Measurements from ENCODE around the gene CRACDL. TPM values are rescaled to one million over a fixed set of nuclear protein-coding genes. Genes with fewer than 3 reads are reported as not detected.
A peak's percentile ranks its signal among the peaks of the same experiment; 100 is the strongest.

Gene CRACDL
- total RNA-seq, 1 donor from 2014 or later = 0.13 TPM

DNA sequence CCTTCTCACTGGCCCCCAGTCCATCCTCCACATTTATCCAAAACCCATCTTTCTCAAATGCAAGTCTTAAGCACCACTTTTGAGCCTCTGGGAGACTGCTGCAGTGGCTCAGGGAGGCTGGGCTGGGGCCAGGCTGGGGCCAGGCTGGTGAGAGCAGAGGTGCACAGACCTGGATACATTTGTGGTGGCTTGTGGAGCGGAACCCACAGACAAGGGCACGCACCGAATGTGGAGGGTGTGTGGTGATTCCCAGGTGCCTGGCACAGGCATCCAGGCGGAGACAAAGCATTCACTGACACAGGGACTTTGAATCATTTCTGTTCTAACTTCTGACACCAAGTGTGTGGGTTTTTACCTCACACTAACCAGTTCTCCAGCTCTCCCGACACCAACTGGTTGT, 162.9 kb downstream of the CRACDL start:
- no peak for DNase-seq (ENCODE audit: low spot score)
- Mint-ChIP-seq H3K4me1 (ENCODE audit: low read depth) (peaks cover 52% of the 10 kb centered on the region), H3K9me3 (no peaks in the 10 kb centered on the region), H3K4me3 (peak overlapping the region; percentile 57), H3K36me3 (ENCODE audit: low read depth) (no peaks in the 10 kb centered on the region), H3K27me3 (ENCODE audit: insufficient read depth) (peaks cover 2% of the 10 kb centered on the region), H3K27ac (peak overlapping the region; percentile 99)
- intact Hi-C loops (cut with micrococcal nuclease) = loop anchor here (5.0 to 10.0 kb wide), 3 partner anchors 166 to 564 kb away; partner anchors contain the start of genes COA5, EIF5B, LIPT1 and TSGA10

DNA sequence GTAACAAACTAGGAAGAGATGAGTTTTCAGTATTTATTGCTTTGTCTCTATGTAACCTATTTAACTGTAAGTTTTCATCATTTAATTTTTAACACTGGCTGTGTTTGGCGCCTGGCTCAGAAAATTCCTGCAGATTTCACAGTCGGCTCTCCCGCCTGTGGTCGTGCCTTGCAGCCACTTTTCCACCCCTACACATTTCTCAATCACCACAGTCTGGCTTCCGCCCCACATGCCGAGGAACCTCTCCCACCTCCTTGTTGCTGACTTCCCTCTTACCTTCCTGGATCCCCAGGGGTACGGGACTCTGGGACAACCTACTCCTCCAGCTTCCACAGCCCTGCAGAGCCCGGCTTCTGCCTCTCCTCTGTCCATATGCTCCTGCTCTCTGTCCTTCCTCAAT, 163.5 kb downstream of the CRACDL start:
- H3K9me3 Mint-ChIP-seq = no peaks in the 10 kb centered on the region
- H3K27ac Mint-ChIP-seq = peak overlapping the region; percentile 99
- peaks cover 58% of the 10 kb centered on the region for H3K4me1 Mint-ChIP-seq (ENCODE audit: low read depth)
- peak overlapping the region; percentile 92 for H3K4me3 Mint-ChIP-seq
- no peak for DNase-seq (ENCODE audit: low spot score)
- intact Hi-C loops (cut with micrococcal nuclease) = loop anchor here (5.0 to 10.0 kb wide), 3 partner anchors 165 to 565 kb away; partner anchors contain the start of genes COA5, EIF5B, LIPT1 and TSGA10
- no peaks in the 10 kb centered on the region for H3K36me3 Mint-ChIP-seq (ENCODE audit: low read depth)
- peaks cover 2% of the 10 kb centered on the region for H3K27me3 Mint-ChIP-seq (ENCODE audit: insufficient read depth)

DNA sequence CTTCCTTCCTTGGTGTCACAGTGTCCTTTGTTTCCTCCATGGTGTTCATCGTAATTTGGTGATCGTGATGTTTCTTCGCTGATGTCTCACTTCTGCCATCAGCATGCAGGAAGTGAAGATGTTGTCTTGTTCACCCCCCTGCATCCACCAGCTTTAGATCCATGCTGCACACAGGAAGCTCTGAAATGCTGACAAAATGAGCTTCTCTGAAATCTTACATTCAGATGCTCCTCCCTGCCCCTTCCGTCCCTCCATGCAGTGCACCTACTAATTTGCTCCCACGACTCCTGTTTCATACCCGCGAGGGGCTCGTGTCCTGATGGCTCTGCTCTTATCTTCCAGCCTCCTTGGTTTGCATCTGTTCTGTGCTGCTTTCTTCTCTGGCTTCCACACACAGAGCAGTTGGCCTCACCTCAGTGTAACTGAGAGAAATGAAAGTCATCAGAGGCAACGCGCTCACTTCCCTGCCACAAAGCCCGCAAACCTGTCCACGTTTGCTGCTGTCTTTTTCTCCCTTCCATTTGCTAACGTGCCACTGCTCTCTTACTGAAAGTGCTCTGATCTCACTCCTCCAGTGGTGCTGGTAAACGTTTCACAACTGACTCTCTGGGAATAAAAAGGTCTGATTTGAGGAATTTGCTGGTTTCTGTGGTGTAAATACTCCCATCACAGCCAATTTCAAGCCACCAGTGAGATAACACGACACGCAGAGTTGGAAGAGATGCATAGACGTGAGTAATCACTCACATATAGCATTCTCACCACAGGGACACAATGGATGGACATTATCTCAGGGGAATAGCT, 164.1 kb downstream of the CRACDL start:
- H3K4me1 Mint-ChIP-seq (ENCODE audit: low read depth) = peaks cover 64% of the 10 kb centered on the region
- peaks cover 2% of the 10 kb centered on the region for H3K27me3 Mint-ChIP-seq (ENCODE audit: insufficient read depth)
- intact Hi-C loops (cut with micrococcal nuclease) = loop anchor here (1.0 to 10.0 kb wide), 5 partner anchors 11 to 565 kb away; partner anchors contain the start of genes COA5, EIF5B, LIPT1 and TSGA10
- H3K27ac Mint-ChIP-seq = peak overlapping the region; percentile 99
- no peaks in the 10 kb centered on the region for H3K36me3 Mint-ChIP-seq (ENCODE audit: low read depth)
- peak; percentile 63 for DNase-seq (ENCODE audit: low spot score)
- H3K9me3 Mint-ChIP-seq = no peaks in the 10 kb centered on the region
- H3K4me3 Mint-ChIP-seq = peak overlapping the region; percentile 92

DNA sequence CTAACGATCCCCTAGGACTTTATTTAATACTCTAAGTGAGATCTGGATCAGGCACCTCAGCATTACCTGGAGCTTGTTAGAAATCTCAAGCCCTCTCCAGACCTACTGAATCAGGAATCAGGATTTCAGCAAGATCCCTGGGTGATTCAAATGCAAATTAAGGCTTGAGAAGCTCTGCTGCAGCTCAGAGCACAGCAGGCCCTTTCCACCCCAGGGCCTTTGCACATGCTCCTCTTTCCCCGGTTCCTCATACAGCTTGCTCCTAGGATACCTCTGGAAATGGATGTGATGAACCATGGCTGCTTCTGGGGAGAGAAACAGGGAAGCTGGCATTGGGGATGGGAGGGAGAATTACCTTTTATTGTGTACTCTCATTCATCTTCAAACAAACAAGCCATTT, 164.8 kb downstream of the CRACDL start:
- Mint-ChIP-seq H3K9me3 (no peaks in the 10 kb centered on the region), H3K36me3 (ENCODE audit: low read depth) (peaks cover 3% of the 10 kb centered on the region), H3K27me3 (ENCODE audit: insufficient read depth) (peaks cover 2% of the 10 kb centered on the region), H3K4me1 (ENCODE audit: low read depth) (peaks cover 71% of the 10 kb centered on the region), H3K27ac (peak overlapping the region; percentile 99), H3K4me3 (peak overlapping the region; percentile 92)
- no peak for DNase-seq (ENCODE audit: low spot score)
- intact Hi-C loops (cut with micrococcal nuclease) = loop anchor here (1.0 to 10.0 kb wide), 5 partner anchors 10 to 566 kb away; partner anchors contain the start of genes COA5, EIF5B, LIPT1 and TSGA10

DNA sequence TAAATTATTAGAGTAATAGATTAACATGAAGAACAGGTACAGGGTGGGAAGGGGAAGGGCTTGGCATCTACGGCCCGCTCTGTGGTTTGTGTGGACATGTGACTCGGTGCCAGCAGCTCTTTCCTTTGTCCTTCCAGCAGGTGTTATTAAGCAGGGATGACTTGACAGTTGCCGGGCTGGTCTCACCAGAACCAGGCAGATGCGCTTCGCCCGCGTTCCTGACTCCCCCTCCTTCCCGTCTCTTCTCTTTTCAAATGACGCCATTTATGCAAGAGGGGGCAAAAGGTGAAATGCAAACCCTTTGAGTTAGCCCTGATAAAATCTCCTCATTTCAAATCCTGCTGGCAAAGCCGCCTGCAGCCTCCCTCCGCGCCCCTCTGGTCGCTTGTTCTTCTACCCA, 166.2 kb downstream of the CRACDL start:
- no peak for DNase-seq (ENCODE audit: low spot score)

DNA sequence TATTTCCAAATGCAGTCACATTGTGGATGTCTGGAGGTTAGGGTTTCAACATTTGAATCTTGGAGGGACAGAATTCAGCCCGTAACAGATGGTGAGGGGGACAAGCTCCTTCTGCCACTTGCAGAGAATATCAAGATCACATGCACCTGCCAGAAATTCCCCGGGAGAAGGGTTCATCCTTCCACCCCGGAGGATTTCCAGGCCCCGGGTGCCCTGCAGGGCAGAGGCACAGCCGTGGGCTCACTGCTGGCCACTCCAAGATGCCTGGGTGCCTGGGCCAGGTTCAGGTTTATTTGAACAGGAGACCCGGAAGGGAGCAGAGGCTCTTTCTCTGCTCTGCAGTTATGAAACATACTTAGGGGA, 166.9 kb downstream of the CRACDL start:
- DNase-seq (ENCODE audit: low spot score) = no peak
- peaks cover 85% of the 10 kb centered on the region for H3K4me1 Mint-ChIP-seq (ENCODE audit: low read depth)

More for the DNA sequence above, 166.2 kb downstream of the CRACDL start:
- H3K36me3 Mint-ChIP-seq (ENCODE audit: low read depth) = peaks cover 3% of the 10 kb centered on the region
- peaks cover 79% of the 10 kb centered on the region for H3K4me1 Mint-ChIP-seq (ENCODE audit: low read depth)
- H3K27ac Mint-ChIP-seq = peak overlapping the region; percentile 99
- H3K4me3 Mint-ChIP-seq = peak overlapping the region; percentile 92
- no peaks in the 10 kb centered on the region for H3K9me3 Mint-ChIP-seq
- intact Hi-C loops (cut with micrococcal nuclease) = loop anchor here (2.0 to 10.0 kb wide), 6 partner anchors 59 to 568 kb away; partner anchors contain the start of genes COA5, EIF5B, LIPT1 and TSGA10
- H3K27me3 Mint-ChIP-seq (ENCODE audit: insufficient read depth) = peaks cover 2% of the 10 kb centered on the region

DNA sequence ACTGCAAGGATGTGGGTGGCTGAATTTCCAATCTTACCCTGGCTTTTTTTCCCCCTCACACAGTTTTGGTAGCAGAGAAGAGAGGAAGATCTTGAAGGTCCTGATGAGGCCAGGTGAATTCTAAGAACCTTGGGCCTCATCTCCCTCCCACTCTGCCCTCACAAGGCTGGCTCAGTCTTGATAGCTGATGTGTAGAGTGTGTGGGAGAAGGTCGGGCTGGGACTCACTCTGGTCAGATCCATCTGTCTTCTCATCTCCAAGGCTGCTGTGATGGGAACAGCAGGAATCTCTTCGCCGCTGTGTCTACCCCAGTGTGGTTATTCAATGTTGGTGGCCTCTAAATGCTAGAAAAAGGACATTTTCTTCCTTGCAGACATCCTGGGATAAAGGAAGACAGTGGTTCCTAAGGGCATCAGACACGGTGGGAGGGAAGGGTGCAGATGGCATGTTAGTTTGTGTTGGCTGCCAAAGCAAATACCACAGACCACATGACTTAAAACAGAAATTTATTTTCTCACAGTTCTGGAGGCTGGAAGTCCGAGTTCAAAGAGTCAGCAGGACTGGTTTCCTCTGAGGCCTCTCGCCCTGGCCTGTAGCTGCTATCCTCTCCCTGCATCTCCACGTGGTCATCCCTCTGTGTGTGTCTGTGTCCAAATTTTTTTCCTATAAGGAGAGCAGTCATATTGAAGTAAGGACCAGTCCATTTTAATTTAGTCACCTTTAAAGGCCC, 167.5 kb downstream of the CRACDL start:
- Mint-ChIP-seq H3K4me1 (ENCODE audit: low read depth) (peaks cover 89% of the 10 kb centered on the region), H3K36me3 (ENCODE audit: low read depth) (peaks cover 3% of the 10 kb centered on the region), H3K27me3 (ENCODE audit: insufficient read depth) (peaks cover 2% of the 10 kb centered on the region), H3K4me3 (peak overlapping the region; percentile 56), H3K9me3 (no peaks in the 10 kb centered on the region), H3K27ac (peak overlapping the region; percentile 89)
- no peak for DNase-seq (ENCODE audit: low spot score)
- intact Hi-C loops (cut with micrococcal nuclease) = loop anchor here (1.0 to 10.0 kb wide), 7 partner anchors 8 to 331 kb away; no protein-coding TSS in a partner anchor

More for the DNA sequence above, 166.9 kb downstream of the CRACDL start:
- Mint-ChIP-seq H3K9me3 (no peaks in the 10 kb centered on the region), H3K36me3 (ENCODE audit: low read depth) (peaks cover 3% of the 10 kb centered on the region), H3K27ac (peak overlapping the region; percentile 89), H3K4me3 (peak overlapping the region; percentile 56), H3K27me3 (ENCODE audit: insufficient read depth) (peaks cover 2% of the 10 kb centered on the region)
- intact Hi-C loops (cut with micrococcal nuclease) = loop anchor here (2.0 to 10.0 kb wide), 3 partner anchors 60 to 332 kb away; no protein-coding TSS in a partner anchor

DNA sequence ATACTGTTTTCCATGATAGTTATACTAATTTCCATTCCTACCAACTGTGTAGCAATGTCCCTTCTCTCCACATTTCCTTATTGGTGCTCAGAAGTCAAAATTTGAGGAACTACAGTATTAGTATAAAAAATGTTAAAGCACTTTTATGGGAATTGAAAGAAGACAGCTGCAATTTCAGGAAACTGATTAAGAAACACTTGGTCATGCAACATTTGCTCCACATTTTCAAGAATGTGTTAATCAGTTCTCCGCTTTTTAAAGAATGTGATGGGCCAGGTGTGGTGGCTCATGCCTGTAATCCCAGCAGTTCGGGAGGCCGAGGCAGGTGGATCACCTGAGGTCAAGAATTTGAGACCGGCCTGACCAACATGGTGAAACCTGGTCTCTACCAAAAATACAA, 171.5 kb downstream of the CRACDL start:
- Mint-ChIP-seq H3K4me3 (no peak overlapping the region), H3K27ac (no peak overlapping the region), H3K27me3 (ENCODE audit: insufficient read depth) (no peaks in the 10 kb centered on the region), H3K4me1 (ENCODE audit: low read depth) (peaks cover 89% of the 10 kb centered on the region), H3K36me3 (ENCODE audit: low read depth) (peaks cover 3% of the 10 kb centered on the region), H3K9me3 (no peaks in the 10 kb centered on the region)
- no peak for DNase-seq (ENCODE audit: low spot score)
- intact Hi-C loops (cut with micrococcal nuclease) = loop anchor here (10.0 kb wide), 1 partner anchor 300 kb away; no protein-coding TSS in a partner anchor

DNA sequence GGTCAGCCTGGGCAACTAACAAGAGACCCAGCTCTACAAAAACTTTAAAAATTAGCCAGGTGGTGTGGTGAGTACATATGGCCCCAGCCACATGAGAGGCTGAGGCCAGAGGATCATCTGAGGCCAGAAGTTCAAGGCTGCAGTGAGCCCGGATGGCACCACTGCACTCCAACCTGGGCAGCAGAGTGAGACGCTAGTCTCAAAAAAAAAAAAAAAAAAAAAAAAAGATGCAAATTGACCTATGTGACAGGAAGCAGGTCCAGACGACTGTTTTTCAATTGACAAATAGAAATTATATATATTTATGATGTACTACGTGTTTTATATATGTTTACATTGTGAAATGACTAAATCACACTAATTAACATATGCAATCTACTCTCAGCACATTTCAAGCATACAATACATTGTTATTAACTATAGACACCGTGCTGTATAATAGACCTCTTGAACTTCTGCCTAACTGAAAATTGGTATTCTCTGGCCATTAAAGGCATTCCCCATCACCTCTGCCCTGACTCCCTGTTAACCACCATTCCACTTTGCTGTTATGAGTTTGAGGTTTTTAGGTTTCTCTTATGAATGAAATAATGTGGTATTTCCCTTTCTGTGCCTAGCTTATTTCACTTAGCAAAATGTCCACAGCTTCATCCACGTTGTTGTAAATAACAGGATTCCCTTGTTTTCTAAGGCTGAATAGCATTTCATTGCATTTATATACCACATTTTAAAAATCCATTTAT, 172.6 kb downstream of the CRACDL start:
- H3K27me3 Mint-ChIP-seq (ENCODE audit: insufficient read depth) = no peaks in the 10 kb centered on the region

DNA sequence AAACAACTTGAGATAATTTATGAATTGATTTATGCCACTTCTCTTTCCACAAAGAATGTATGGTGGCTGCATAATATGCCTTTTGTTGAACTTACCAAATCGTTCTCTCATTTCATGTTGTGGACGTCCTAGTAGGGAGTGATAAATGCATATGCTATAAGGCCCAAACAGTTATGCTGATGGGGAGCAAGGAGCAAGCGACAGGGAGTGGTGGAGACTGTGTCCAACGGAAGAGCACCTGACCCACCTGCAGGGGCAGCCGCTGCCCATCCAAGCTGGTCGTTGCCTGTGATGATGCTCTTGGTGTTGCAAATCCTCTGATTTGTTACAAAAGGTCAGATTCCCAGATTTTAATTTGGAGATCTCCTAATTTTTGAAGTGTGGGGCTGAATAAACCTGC, 174.1 kb downstream of the CRACDL start:
- H3K9me3 Mint-ChIP-seq = peaks cover 4% of the 10 kb centered on the region
- DNase-seq (ENCODE audit: low spot score) = no peak
- H3K36me3 Mint-ChIP-seq (ENCODE audit: low read depth) = peaks cover 6% of the 10 kb centered on the region
- no peaks in the 10 kb centered on the region for H3K27me3 Mint-ChIP-seq (ENCODE audit: insufficient read depth)
- peak overlapping the region; percentile 90 for H3K27ac Mint-ChIP-seq
- no peak overlapping the region for H3K4me3 Mint-ChIP-seq
- intact Hi-C loops (cut with micrococcal nuclease) = loop anchor here (1.0 to 10.0 kb wide), 5 partner anchors 9 to 297 kb away; no protein-coding TSS in a partner anchor
- H3K4me1 Mint-ChIP-seq (ENCODE audit: low read depth) = peaks cover 86% of the 10 kb centered on the region

More for the DNA sequence above, 172.6 kb downstream of the CRACDL start:
- Mint-ChIP-seq H3K27ac (no peak overlapping the region), H3K4me3 (no peak overlapping the region), H3K4me1 (ENCODE audit: low read depth) (peaks cover 86% of the 10 kb centered on the region), H3K36me3 (ENCODE audit: low read depth) (peaks cover 3% of the 10 kb centered on the region), H3K9me3 (no peaks in the 10 kb centered on the region)
- intact Hi-C loops (cut with micrococcal nuclease) = loop anchor here (10.0 kb wide), 1 partner anchor 299 kb away; no protein-coding TSS in a partner anchor
- DNase-seq (ENCODE audit: low spot score) = no peak

DNA sequence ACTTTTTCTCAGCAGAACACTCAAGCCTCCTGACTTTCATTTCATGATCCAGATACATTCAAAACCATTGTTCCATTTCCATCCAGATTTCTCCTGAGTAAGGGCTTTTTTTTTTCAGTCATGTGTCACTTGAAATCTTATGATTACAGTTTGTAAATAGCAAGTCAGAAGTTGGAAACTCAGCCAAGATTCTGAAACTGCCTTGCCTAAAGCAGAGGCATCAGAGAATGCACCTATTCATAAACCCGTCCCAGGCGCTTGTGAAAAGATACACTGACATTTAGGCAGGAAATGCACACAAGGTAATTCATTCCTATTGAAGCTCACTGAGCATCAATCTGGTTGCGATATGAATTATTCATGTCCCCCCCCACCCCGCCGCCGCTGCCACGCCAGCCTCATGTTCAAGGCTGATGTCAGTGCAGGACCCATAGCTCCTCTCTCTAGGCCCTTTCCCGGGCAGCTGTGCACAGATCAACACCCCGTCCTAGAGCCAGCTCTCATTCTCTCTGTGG, 174.7 kb downstream of the CRACDL start:
- H3K27ac Mint-ChIP-seq = peak overlapping the region; percentile 90
- H3K4me1 Mint-ChIP-seq (ENCODE audit: low read depth) = peaks cover 81% of the 10 kb centered on the region
- DNase-seq (ENCODE audit: low spot score) = peak; percentile 46
- H3K9me3 Mint-ChIP-seq = peaks cover 4% of the 10 kb centered on the region
- no peaks in the 10 kb centered on the region for H3K27me3 Mint-ChIP-seq (ENCODE audit: insufficient read depth)
- peaks cover 3% of the 10 kb centered on the region for H3K36me3 Mint-ChIP-seq (ENCODE audit: low read depth)
- intact Hi-C loops (cut with micrococcal nuclease) = loop anchor here (1.0 to 10.0 kb wide), 5 partner anchors 10 to 297 kb away; no protein-coding TSS in a partner anchor
- peak overlapping the region; percentile 62 for H3K4me3 Mint-ChIP-seq

Measured in activated T-helper 1 cell treated with anti-CD3 and anti-CD28 coated beads, Interleukin-12 subunit alpha, Interleukin-12 subunit beta, Interleukin-2, Interleukin-4 antibody, amounts not matched to agents 30 ng/mL and 10 ng/mL and 1 ng/mL, durations not matched to agents 14 hours and 24 hours and 36 hours (primary cell).